SK-N-SH (cell line): ENCODE results near the gene GOLT1A. TPM values are rescaled to one million over a fixed set of nuclear protein-coding genes. Genes with fewer than 3 reads are reported as not detected.

Source experiments
- CTCF ChIA-PET: fragments of 300-600, 350-600 bp; formaldehyde crosslinking; extraction: SDS; loops from one replicate; lab custom pipeline; 2021; lab: Yijun Ruan, JAX
- POLR2A ChIA-PET: fragments of 350-600 bp; sonication (Branson Sonifier 250); formaldehyde crosslinking; extraction: SDS; loops from one replicate; lab custom pipeline; 2020; ENCODE audit warnings: antibody characterized with exemption, inconsistent platforms; lab: Yijun Ruan, JAX
- DNase-seq: peaks from one replicate; pipeline ENCODE4 v3.0.0; 2012
- H2AFZ ChIP-seq: fragments of 200-600 bp; sonication (generic); 2 replicates; pipeline ENCODE4 v1.8.1; 2016; ENCODE audit warnings: antibody characterized with exemption, mild to moderate bottlenecking, low read depth
- H3F3A ChIP-seq: fragments of 200-600 bp; sonication (generic); replicated peaks from 2 replicates; pipeline ENCODE3; 2016; ENCODE audit warnings: antibody characterized with exemption, mild to moderate bottlenecking; ENCODE audit not compliant: insufficient read depth
- H3K27ac ChIP-seq, 2 experiments: fragments of 200-500 bp in 1 of 2; fragments of 200-600 bp in 1 of 2; sonication (Bioruptor generic) in 1 of 2; sonication (generic), shearing (Covaris generic) in 1 of 2; 2 replicates each; pipeline versions ENCODE4 v1.5.1 to v1.6.1; 2014 to 2016; ENCODE audit warnings: low read depth in 2 of 2, inconsistent platforms in 1 of 2, low read length in 1 of 2, mild to moderate bottlenecking in 1 of 2, mixed read lengths in 1 of 2
- H3K27me3 ChIP-seq: fragments of 200-600 bp; sonication (generic), shearing (Covaris generic); 2 replicates; pipeline ENCODE4 v1.6.1; 2016; ENCODE audit warnings: mixed run types; ENCODE audit not compliant: insufficient read depth
- H3K36me3 ChIP-seq, 2 experiments: fragments of 200-500 bp in 1 of 2; fragments of 200-600 bp in 1 of 2; sonication (Bioruptor generic) in 1 of 2; sonication (generic) in 1 of 2; replicated peaks in 1 of 2; 2 replicates each; pipeline versions ENCODE3 to v1.5.1; 2014 to 2016; ENCODE audit warnings: low read length in 1 of 2, mild to moderate bottlenecking in 1 of 2; ENCODE audit not compliant: insufficient read depth in 2 of 2, control insufficient read depth in 1 of 2
- H3K4me1 ChIP-seq, 2 experiments: fragments of 200-500 bp in 1 of 2; fragments of 200-600 bp in 1 of 2; sonication (Bioruptor generic) in 1 of 2; sonication (generic), shearing (Covaris generic) in 1 of 2; 2 replicates each; pipeline versions ENCODE4 v1.5.1 to v1.6.1; 2014 to 2016; ENCODE audit warnings: low read depth in 1 of 2, low read length in 1 of 2, mixed run types in 1 of 2; ENCODE audit not compliant: insufficient read depth in 2 of 2, control insufficient read depth in 1 of 2
- H3K4me2 ChIP-seq: fragments of 200-600 bp; sonication (generic), shearing (Covaris generic); 2 replicates; pipeline ENCODE4 v1.6.1; 2017; ENCODE audit warnings: mixed run types
- H3K4me3 ChIP-seq, 2 experiments: fragments of 200-500 bp in 1 of 2; fragments of 200-600 bp in 1 of 2; sonication (Bioruptor generic) in 1 of 2; sonication (generic), shearing (Covaris generic) in 1 of 2; 2 replicates each; pipeline versions ENCODE4 v1.5.1 to v1.8.1; 2014 to 2016; ENCODE audit warnings: low read depth in 2 of 2, inconsistent platforms in 1 of 2, low read length in 1 of 2, mild to moderate bottlenecking in 1 of 2, mixed read lengths in 1 of 2, moderate library complexity in 1 of 2
- H3K79me2 ChIP-seq: fragments of 200-600 bp; sonication (generic); 2 replicates; pipeline ENCODE4 v1.8.1; 2017; ENCODE audit warnings: mild to moderate bottlenecking; ENCODE audit not compliant: insufficient read depth
- H3K9ac ChIP-seq: fragments of 200-600 bp; sonication (generic); 2 replicates; pipeline ENCODE4 v1.6.1; 2017; ENCODE audit warnings: mixed run types
- H3K9me2 ChIP-seq: fragments of 200-600 bp; sonication (generic); 2 replicates; pipeline ENCODE4 v1.6.1; 2017; ENCODE audit warnings: mixed run types
- H3K9me3 ChIP-seq: fragments of 200-600 bp; sonication (generic); 2 replicates; pipeline ENCODE4 v1.6.1; 2017; ENCODE audit warnings: mixed run types, mild to moderate bottlenecking, moderate library complexity
- H4K20me1 ChIP-seq: fragments of 200-600 bp; sonication (generic); 2 replicates; pipeline ENCODE4 v1.6.1; 2017; ENCODE audit warnings: mild to moderate bottlenecking, mixed run types; ENCODE audit not compliant: insufficient read depth
- CTCF ChIP-seq: fragments of 200-600 bp; sonication (generic); IDR thresholded peaks from 2 replicates; pipeline ENCODE4 v1.6.1; 2017; ENCODE audit warnings: antibody characterized with exemption, mild to moderate bottlenecking, moderate library complexity
- ELF1 ChIP-seq: IDR thresholded peaks from 2 replicates; pipeline ENCODE4 v1.4.0; 2012
- FOSL2 ChIP-seq: IDR thresholded peaks from 2 replicates; pipeline ENCODE4 v1.4.0; 2012; ENCODE audit warnings: low read depth, mild to moderate bottlenecking, moderate library complexity, borderline replicate concordance
- FOXJ3 ChIP-seq: sonication (generic); formaldehyde crosslinking; IDR thresholded peaks from 2 replicates; pipeline ENCODE4 v1.5.1; 2020; ENCODE audit warnings: mild to moderate bottlenecking, missing genetic modification reagents
- FOXM1 ChIP-seq: IDR thresholded peaks from 2 replicates; pipeline ENCODE4 v1.4.0; 2012; ENCODE audit warnings: low read depth, mild to moderate bottlenecking
- GABPA ChIP-seq: IDR thresholded peaks from 2 replicates; pipeline ENCODE4 v1.4.0; 2012; ENCODE audit warnings: low read depth, mild to moderate bottlenecking
- GATA2 ChIP-seq: sonication (generic); formaldehyde crosslinking; IDR thresholded peaks from 2 replicates; pipeline ENCODE4 v1.5.0; 2020; ENCODE audit warnings: mild to moderate bottlenecking, missing genetic modification reagents
- MAX ChIP-seq: IDR thresholded peaks from 2 replicates; pipeline ENCODE4 v1.4.0; 2012; ENCODE audit warnings: low read depth
- MEF2A ChIP-seq: IDR thresholded peaks from 2 replicates; pipeline ENCODE4 v1.4.0; 2012; ENCODE audit warnings: low read depth, borderline replicate concordance
- PBX3 ChIP-seq: IDR thresholded peaks from 2 replicates; pipeline ENCODE4; 2012
- RCOR1 ChIP-seq: fragments of 150-350 bp; IDR thresholded peaks from 2 replicates; pipeline ENCODE4 v1.6.1; 2017; ENCODE audit warnings: antibody characterized with exemption, low read length
- RFX5 ChIP-seq: IDR thresholded peaks from 2 replicates; pipeline ENCODE4 v1.6.1; 2012; ENCODE audit warnings: mild to moderate bottlenecking, improper control_type of control experiment, low read length
- SIN3A ChIP-seq: IDR thresholded peaks from 2 replicates; pipeline ENCODE4 v1.6.1; 2012; ENCODE audit warnings: low read depth, mild to moderate bottlenecking, low read length, moderate library complexity, borderline replicate concordance
- WGBS: methylation state at CpG from one replicate; pipeline ENCODE4 v1.1.6; 2017; ENCODE audit warnings: low lambda C conversion rate; 5-methylcytosine and 5-hydroxymethylcytosine counted together
- polyA plus RNA-seq, 3 experiments: library from polyadenylated mRNA; depleted of rRNA; stranded (reverse); fragments of >200 nt; gene quantifications; 2 replicates each; pipeline ENCODE4 v1.2.3, GENCODE V29; 2012
- TF ChIP-seq, protein P1 (sequence below): IDR thresholded peaks from 2 replicates; pipeline ENCODE4 v1.4.0; 2012; ENCODE audit warnings: low read depth, borderline replicate concordance
- TF ChIP-seq, protein P2 (sequence below): IDR thresholded peaks from 2 replicates; pipeline ENCODE4 v1.4.0; 2012; ENCODE audit warnings: low read depth, borderline replicate concordance

GOLT1A gene
- polyA plus RNA-seq, 1 of the 3 experiments (the other 2 are of a cell fraction) = not detected

DNA sequence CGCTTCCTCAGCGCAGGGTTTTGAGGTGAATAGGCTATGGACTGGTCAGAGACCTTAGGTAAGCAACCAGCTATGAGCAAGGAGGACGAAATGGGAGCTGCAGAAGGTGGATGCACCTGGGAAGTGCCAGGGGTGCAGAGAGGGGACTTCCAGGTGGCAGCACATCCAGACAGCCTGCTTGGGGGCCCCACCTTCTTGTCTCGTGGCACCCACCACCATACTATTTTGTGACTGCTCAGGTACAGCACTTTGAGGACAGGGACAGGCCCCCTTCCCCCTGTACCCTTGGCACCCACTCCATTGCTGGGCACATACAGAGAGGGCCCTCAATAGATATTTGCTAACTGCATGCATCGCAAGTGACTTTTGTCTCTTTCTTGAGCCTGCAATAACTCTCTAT lies 16.7 kb downstream of the GOLT1A start:
- POLR2A ChIA-PET = no interaction called here
- no peak overlapping the region for H3K4me2 ChIP-seq
- no peaks in the 10 kb centered on the region for H3K79me2 ChIP-seq
- TF ChIP-seq, protein P1, sequence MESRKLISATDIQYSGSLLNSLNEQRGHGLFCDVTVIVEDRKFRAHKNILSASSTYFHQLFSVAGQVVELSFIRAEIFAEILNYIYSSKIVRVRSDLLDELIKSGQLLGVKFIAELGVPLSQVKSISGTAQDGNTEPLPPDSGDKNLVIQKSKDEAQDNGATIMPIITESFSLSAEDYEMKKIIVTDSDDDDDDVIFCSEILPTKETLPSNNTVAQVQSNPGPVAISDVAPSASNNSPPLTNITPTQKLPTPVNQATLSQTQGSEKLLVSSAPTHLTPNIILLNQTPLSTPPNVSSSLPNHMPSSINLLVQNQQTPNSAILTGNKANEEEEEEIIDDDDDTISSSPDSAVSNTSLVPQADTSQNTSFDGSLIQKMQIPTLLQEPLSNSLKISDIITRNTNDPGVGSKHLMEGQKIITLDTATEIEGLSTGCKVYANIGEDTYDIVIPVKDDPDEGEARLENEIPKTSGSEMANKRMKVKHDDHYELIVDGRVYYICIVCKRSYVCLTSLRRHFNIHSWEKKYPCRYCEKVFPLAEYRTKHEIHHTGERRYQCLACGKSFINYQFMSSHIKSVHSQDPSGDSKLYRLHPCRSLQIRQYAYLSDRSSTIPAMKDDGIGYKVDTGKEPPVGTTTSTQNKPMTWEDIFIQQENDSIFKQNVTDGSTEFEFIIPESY = no peak
- TF ChIP-seq, protein P2, sequence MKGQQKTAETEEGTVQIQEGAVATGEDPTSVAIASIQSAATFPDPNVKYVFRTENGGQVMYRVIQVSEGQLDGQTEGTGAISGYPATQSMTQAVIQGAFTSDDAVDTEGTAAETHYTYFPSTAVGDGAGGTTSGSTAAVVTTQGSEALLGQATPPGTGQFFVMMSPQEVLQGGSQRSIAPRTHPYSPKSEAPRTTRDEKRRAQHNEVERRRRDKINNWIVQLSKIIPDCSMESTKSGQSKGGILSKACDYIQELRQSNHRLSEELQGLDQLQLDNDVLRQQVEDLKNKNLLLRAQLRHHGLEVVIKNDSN = no peak
- TF ChIP-seq GATA2 (no peak), GABPA (no peak), FOXM1 (no peak), RCOR1 (no peak), FOSL2 (no peak), MAX (no peak), PBX3 (no peak), ELF1 (no peak), FOXJ3 (CRISPR knock-in tag) (no peak), RFX5 (no peak), MEF2A (no peak), SIN3A (no peak), CTCF (no peak)
- no peaks in the 10 kb centered on the region for H3K36me3 ChIP-seq
- no peak for DNase-seq
- H3K4me1 ChIP-seq = peaks cover 2 to 26% of the 10 kb centered on the region in 2 experiments; a peak in 2 of 4 replicates
- H3K9me2 ChIP-seq = no peaks in the 10 kb centered on the region
- H4K20me1 ChIP-seq = no peaks in the 10 kb centered on the region
- H3K27ac ChIP-seq = no peak overlapping the region
- WGBS = 87% methylated on average over 4 of the region's 5 CpGs
- no peak overlapping the region for H3K4me3 ChIP-seq
- CTCF ChIA-PET = interaction anchor here (1.5 to 2.4 kb wide), 2 partner anchors 10 to 167 kb away, joined by 3 to 22 read pairs; no protein-coding TSS in a partner anchor
- H3K9ac ChIP-seq = no peak overlapping the region
- H3K27me3 ChIP-seq = no peaks in the 10 kb centered on the region
- H3F3A ChIP-seq = no peaks in the 10 kb centered on the region
- H2AFZ ChIP-seq = no peak overlapping the region
- H3K9me3 ChIP-seq = no peaks in the 10 kb centered on the region
